ENCODE results near the gene ZHX3.

Gene ZHX3

DNA sequence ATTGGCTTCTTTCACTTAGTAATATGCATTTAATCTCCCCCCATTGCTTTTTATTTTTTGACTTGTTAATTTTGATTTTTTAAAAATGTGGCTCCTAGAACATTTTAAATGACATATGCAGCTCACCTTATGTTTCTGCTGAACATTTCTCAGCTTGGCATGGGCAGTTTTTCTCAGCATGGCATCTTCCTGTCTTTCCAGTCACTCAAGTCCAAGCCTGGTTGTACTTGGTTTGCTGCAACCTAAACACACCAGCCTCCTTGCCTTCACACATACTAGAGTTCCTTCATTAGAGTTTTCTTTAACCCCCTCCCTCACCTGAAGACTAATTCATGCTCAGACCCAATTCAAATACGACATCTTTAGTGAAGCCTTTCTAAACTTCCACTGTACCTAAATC, 86.4 kb downstream of the ZHX3 start:
- no peak for DNase-seq (ENCODE audit: low spot score)
- Histone ChIP-seq H3K27ac (peak overlapping the region in 1 of 2 donors; percentile 81), H3K4me3 (no peak overlapping the region)
- TF ChIP-seq, protein P1, sequence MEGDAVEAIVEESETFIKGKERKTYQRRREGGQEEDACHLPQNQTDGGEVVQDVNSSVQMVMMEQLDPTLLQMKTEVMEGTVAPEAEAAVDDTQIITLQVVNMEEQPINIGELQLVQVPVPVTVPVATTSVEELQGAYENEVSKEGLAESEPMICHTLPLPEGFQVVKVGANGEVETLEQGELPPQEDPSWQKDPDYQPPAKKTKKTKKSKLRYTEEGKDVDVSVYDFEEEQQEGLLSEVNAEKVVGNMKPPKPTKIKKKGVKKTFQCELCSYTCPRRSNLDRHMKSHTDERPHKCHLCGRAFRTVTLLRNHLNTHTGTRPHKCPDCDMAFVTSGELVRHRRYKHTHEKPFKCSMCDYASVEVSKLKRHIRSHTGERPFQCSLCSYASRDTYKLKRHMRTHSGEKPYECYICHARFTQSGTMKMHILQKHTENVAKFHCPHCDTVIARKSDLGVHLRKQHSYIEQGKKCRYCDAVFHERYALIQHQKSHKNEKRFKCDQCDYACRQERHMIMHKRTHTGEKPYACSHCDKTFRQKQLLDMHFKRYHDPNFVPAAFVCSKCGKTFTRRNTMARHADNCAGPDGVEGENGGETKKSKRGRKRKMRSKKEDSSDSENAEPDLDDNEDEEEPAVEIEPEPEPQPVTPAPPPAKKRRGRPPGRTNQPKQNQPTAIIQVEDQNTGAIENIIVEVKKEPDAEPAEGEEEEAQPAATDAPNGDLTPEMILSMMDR (IDR thresholded peaks at IDR 0.05), result no peak

DNA sequence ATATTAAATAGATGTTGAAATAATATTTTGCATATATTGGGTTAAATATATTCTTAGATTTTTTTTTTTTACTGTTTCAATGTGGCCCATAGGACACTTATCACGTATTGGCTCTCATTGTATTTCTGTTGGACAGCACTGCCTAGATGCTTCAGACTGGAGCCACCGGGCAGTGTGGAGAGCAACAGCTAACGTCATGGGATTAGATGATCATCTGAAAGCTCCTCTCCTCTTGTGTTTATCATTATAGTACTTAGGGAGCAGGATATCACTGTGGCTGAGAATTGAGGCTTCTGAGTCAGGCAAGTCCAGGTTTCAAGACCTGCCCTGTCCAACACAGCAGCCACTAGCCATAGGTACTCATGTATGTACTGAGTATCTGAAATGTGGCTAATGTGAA, 87.4 kb downstream of the ZHX3 start:
- Histone ChIP-seq H3K27ac (peak overlapping the region; percentile 40 to 81), H3K4me3 (no peak overlapping the region)
- TF ChIP-seq, protein P1 (IDR thresholded peaks at IDR 0.05), result no peak
- DNase-seq (ENCODE audit: low spot score), result no peak

DNA sequence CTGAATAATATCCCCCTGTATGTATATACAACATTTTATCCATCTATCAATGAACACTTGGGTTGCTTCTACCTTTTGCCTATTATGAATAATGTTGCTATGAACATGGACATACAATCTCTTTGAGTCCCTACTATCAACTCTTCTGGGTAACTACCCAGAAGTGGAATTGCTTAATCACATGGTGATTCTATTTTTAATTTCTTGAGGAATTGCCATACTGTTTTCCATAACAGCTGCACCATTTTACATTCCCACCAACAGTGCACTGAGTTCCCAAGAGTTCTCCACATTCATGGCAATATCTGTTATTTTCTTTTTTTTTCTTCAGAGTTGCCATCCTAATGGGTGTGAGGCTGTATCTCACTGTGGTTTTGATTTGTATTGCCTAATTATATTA, 88.3 kb downstream of the ZHX3 start:
- DNase-seq (ENCODE audit: low spot score), result no peak
- Histone ChIP-seq H3K27ac (peak overlapping the region in 1 of 2 donors; percentile 28), H3K4me3 (no peak overlapping the region)
- TF ChIP-seq, protein P1 (IDR thresholded peaks at IDR 0.05), result no peak

DNA sequence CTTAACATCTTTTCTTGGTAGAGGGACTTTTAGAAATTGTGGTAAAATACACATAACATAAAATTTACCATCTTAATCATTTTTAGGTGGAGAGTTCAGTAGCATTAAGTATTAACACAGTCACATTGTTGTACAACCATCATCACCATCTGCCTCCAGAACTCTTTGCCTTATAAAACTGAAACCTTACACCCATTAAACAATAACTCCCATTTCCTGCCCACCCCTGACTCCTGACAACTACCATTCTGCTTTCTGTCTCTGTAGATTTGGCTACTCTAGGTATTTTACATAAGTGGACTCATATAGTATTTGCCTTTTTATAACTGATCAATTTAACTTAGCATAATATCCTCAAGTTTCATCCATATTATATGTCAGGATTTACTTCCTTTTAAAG, 88.7 kb downstream of the ZHX3 start:
- TF ChIP-seq, protein P1 (IDR thresholded peaks at IDR 0.05), result no peak
- no peak for DNase-seq (ENCODE audit: low spot score)
- peak overlapping the region in 1 of 2 donors; percentile 28 for H3K27ac ChIP-seq
- no peak overlapping the region for H3K4me3 ChIP-seq

DNA sequence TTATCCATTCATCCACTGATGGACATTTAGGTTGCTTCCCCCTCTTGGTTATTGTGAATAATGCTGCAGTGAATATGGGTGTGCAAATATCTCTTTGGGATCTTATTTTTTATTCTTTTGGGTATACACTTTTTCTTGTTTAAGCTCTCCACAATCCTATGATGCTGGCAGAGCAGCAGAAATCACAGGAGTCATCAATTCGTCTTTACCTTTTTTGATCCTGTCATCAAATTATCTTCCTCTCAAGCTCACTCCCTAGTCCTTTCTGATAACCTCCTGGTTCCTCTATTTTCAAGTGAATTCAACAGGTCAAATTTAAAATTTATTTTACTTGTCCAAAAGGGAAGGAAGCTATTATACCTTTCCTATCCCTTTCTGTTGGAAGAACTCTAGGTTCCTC, 91.1 kb downstream of the ZHX3 start:
- H3K4me3 ChIP-seq, result no peak overlapping the region
- TF ChIP-seq, protein P1 (IDR thresholded peaks at IDR 0.05), result no peak
- no peak for DNase-seq (ENCODE audit: low spot score)
- H3K27ac ChIP-seq, result no peak overlapping the region

DNA sequence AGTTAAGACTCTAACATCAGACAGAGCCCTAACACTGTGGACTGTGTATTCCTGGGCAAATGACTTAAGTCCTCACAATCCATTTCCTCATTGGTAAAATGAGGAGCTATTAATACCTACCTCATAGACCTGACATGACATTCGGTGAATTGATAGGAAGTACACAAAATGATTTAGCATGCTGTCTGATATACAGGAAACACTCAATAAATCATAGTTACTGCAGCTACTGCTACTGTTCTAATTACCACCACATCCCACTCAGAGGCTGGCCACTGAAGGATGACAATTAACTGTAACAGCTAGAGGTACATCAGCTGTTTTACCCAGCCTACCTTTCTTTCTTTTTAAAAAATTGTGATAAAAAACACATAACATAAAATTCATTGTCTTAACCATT, 92.4 kb downstream of the ZHX3 start:
- TF ChIP-seq, protein P1 (IDR thresholded peaks at IDR 0.05), result no peak
- Histone ChIP-seq H3K27ac (no peak overlapping the region), H3K4me3 (no peak overlapping the region)
- DNase-seq (ENCODE audit: low spot score), result no peak

DNA sequence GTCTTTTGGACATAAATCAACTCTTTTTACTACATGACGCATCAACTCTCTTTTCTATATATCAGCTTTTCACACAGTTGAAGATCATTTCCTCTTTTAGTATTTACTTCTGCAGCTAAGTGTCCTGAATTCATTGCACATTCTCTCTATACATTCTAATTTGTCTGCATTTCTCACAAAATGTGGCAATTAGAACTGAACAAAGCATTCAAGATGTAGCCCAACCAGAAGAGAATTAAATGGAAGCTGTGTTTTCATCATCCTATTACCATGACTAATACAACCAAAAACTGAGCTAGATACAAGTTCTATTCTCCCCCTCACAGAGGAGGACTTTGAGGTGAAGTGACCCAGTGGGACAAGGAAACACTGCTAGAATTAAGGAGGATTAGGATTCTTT, 93.2 kb downstream of the ZHX3 start:
- TF ChIP-seq, protein P1 (IDR thresholded peaks at IDR 0.05), result no peak

More for the DNA sequence above, 93.2 kb downstream of the ZHX3 start:
- DNase-seq (ENCODE audit: low spot score), result no peak
- H3K4me3 ChIP-seq, result no peak overlapping the region
- no peak overlapping the region for H3K27ac ChIP-seq

Measured in coronary artery (tissue), 2 donors.